ENCODE results near the gene RBPJ.

DNA sequence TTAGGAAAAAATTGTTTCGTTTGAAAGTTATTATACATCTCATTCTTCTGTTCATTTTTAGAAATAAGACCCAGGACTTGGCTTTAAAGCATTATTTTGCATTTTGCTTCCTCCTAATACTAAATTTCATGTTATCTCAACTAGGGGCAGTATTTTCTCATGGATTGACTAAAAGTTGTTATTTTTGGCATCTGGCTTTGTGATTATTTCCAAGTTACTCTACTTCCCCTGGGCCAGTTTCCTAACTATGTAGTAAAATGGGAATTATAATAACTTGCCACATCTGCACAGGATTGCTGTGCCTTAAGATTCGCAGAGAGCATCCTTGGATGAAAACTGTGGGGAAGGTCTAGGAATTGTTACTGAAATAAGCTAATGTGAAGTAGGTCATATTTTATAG is 3.0 kb downstream of the RBPJ start:
- no peak for TF ChIP-seq CTCF (conservative IDR thresholded peaks at IDR 0.05)
- TF ChIP-seq ZFX (IDR thresholded peaks at IDR 0.05), result no peak
